Right ventricle myocardium inferior (tissue), 1 donor: ENCODE data around the gene BRIP1. TPM values are rescaled to one million over a fixed set of nuclear protein-coding genes. Genes with fewer than 3 reads are reported as not detected.
"Not testable (repeated sequence)": the region's sequence is repeated elsewhere in the genome, so short reads cannot be mapped to it uniquely, and the experiment has no call there.

Source experiments
- ATAC-seq: fragments of 200-7000 bp; cut with Tn5 transposase; one replicate; pipeline ENCODE4 v1.9.1; 2020; ENCODE audit warnings: mild to moderate bottlenecking, moderate library complexity
- DNase-seq: peaks from one replicate; pipeline ENCODE4 v3.0.0; 2021; ENCODE audit errors: missing footprints
- intact Hi-C: fragments of 100-400 bp; cut with DNase I; formaldehyde crosslinking; loops from one replicate; pipeline ENCODE4 v1.11.0; 2022
- total RNA-seq: library from RNA; stranded (reverse); fragmentation: NEBNext Ultra II Directional; extraction: Animal tissue kit (Norgen Biotek cat#: 25700); gene quantifications from one replicate; pipeline ENCODE4 v1.2.1, GENCODE V29; 2021
- donor health status: DM: no; HTN: yes; CAD: no; lungs with severe emphysema.

Gene BRIP1
- total RNA-seq, 1 donor from 2014 or later: 0.24 TPM

GRCh38 chr17:61836266-61837174, 26.8 kb downstream of the BRIP1 start:
- intact Hi-C loops: loop anchor here (5.0 kb wide), 1 partner anchor 414 kb away; no protein-coding TSS in a partner anchor
- no peak for DNase-seq
- ATAC-seq: no peak

- no peak for DNase-seq
- intact Hi-C loops: loop anchor here (5.0 kb wide), 1 partner anchor 413 kb away; no protein-coding TSS in a partner anchor
- no peak for ATAC-seq
These were observed 27.7 kb downstream of the BRIP1 start for GRCh38 chr17:61835606-61836005.

GRCh38 chr17:61834610-61835009, 28.7 kb downstream of the BRIP1 start:
- ATAC-seq: no peak
- DNase-seq: no peak
- intact Hi-C loops: loop anchor here (5.0 kb wide), 1 partner anchor 412 kb away; no protein-coding TSS in a partner anchor

- ATAC-seq: no peak
- intact Hi-C loops: no loop called here
- DNase-seq: no peak
These were observed 29.7 kb downstream of the BRIP1 start for GRCh38 chr17:61833536-61834193.

- intact Hi-C loops: no loop called here
- DNase-seq: no peak
- ATAC-seq: no peak
These were observed 30.9 kb downstream of the BRIP1 start for GRCh38 chr17:61832463-61832862.

GRCh38 chr17:61831099-61831498, 32.2 kb downstream of the BRIP1 start:
- intact Hi-C loops: no loop called here
- DNase-seq: no peak
- ATAC-seq: no peak

GRCh38 chr17:61828694-61829093, 34.6 kb downstream of the BRIP1 start:
- intact Hi-C loops: no loop called here
- DNase-seq (no peak), ATAC-seq (no peak)

- no peak for ATAC-seq
- intact Hi-C loops: no loop called here
- DNase-seq: no peak
These were observed 35.5 kb downstream of the BRIP1 start for GRCh38 chr17:61827649-61828395.

- ATAC-seq, DNase-seq, intact Hi-C loops: not testable (repeated sequence)
These were observed 36.5 kb downstream of the BRIP1 start for GRCh38 chr17:61826866-61827265.

- intact Hi-C loops, DNase-seq, ATAC-seq: not testable (repeated sequence)
These were observed 37.1 kb downstream of the BRIP1 start for GRCh38 chr17:61826198-61826597.

- DNase-seq: no peak
- intact Hi-C loops: no loop called here
- no peak for ATAC-seq
These were observed 37.7 kb downstream of the BRIP1 start for GRCh38 chr17:61825448-61826137.

- ATAC-seq: no peak
- no peak for DNase-seq
- intact Hi-C loops: no loop called here
These were observed 40.7 kb downstream of the BRIP1 start for GRCh38 chr17:61822326-61823285.

- DNase-seq: no peak
- ATAC-seq: no peak
- intact Hi-C loops: no loop called here
These were observed 41.7 kb downstream of the BRIP1 start for GRCh38 chr17:61821655-61822054.

GRCh38 chr17:61819265-61819664, 44.1 kb downstream of the BRIP1 start:
- intact Hi-C loops, ATAC-seq, DNase-seq: not testable (repeated sequence)

GRCh38 chr17:61818225-61818624, 45.1 kb downstream of the BRIP1 start:
- intact Hi-C loops: no loop called here
- ATAC-seq (no peak), DNase-seq (no peak)

GRCh38 chr17:61817452-61817851, 45.9 kb downstream of the BRIP1 start:
- DNase-seq (no peak), ATAC-seq (no peak)
- intact Hi-C loops: no loop called here

- ATAC-seq (no peak), DNase-seq (no peak)
- intact Hi-C loops: no loop called here
These were observed 46.8 kb downstream of the BRIP1 start for GRCh38 chr17:61816538-61816937.
